Mucosa of descending colon (tissue), 3 donors: ENCODE measurements around the gene BTBD16. TPM values are rescaled to one million over a fixed set of nuclear protein-coding genes. Genes with fewer than 3 reads are reported as not detected.

ENCODE experiments used
- ATAC-seq: fragments of 200-7000 bp; cut with Tn5 transposase; one replicate; pipeline ENCODE4 v1.9.1; 2020; ENCODE audit warnings: mild to moderate bottlenecking, moderate library complexity
- DNase-seq, 3 donors: peaks; one replicate each; pipeline ENCODE4 v3.0.0-alpha.2; 2020
- H3K36me3 ChIP-seq: fragments of 200-600 bp; one replicate; pipeline ENCODE4 v1.8.0; 2021; ENCODE audit warnings: low read depth, mild to moderate bottlenecking
- H3K4me1 ChIP-seq: fragments of 200-600 bp; one replicate; pipeline ENCODE4 v1.8.0; 2021; ENCODE audit warnings: low read depth, mild to moderate bottlenecking
- H3K4me3 ChIP-seq: fragments of 200-600 bp; one replicate; pipeline ENCODE4 v1.8.0; 2021; ENCODE audit warnings: mild to moderate bottlenecking
- H3K9me3 ChIP-seq: fragments of 200-600 bp; one replicate; pipeline ENCODE4 v1.8.0; 2021; ENCODE audit warnings: mild to moderate bottlenecking
- CTCF ChIP-seq: fragments of 200-600 bp; IDR thresholded peaks from one replicate; pipeline ENCODE4 v1.8.0; 2022; ENCODE audit warnings: antibody characterized with exemption, mild to moderate bottlenecking
- intact Hi-C, 2 donors: fragments of 100-400 bp; cut with DNase I in 1 of 2; cut with micrococcal nuclease in 1 of 2; formaldehyde crosslinking; loops; one replicate each; pipeline versions ENCODE4 v1.11.0 to v1.11.1; 2022; cut with DNase I, micrococcal nuclease
- total RNA-seq, 3 donors: library from RNA; stranded (reverse); fragmentation: NEBNext Ultra II Directional in 2 of 3; extraction: Animal tissue kit (Norgen Biotek cat#: 25700) in 2 of 3; gene quantifications; one replicate each; pipeline versions ENCODE4 v1.2.1 to v1.2.4, GENCODE V29; 2021 to 2023
- donor health status: DM: no; HTN: no; CAD: no; lungs with moderate emphysema.
- donor health status: DM: no; HTN: no; CAD: no.
- donor health status: DM: no; HTN: yes; CAD: no.

BTBD16 gene
- total RNA-seq, 3 donors from 2014 or later: 0.16 to 0.60 (median 0.26) TPM

GRCh38 chr10:122290334-122290733 lies 19.2 kb downstream of the BTBD16 start:
- Histone ChIP-seq H3K36me3 (no peaks in the 10 kb centered on the region), H3K9me3 (no peaks in the 10 kb centered on the region), H3K4me3 (no peak overlapping the region), H3K4me1 (peaks cover 6% of the 10 kb centered on the region)
- ATAC-seq: no peak
- no peak for DNase-seq
- intact Hi-C loops: no loop called here
- TF ChIP-seq CTCF: no peak

GRCh38 chr10:122290833-122291532 lies 19.9 kb downstream of the BTBD16 start:
- Histone ChIP-seq H3K4me1 (peaks cover 6% of the 10 kb centered on the region), H3K9me3 (no peaks in the 10 kb centered on the region), H3K36me3 (no peaks in the 10 kb centered on the region), H3K4me3 (no peak overlapping the region)
- TF ChIP-seq CTCF: no peak
- ATAC-seq (no peak), DNase-seq (no peak)
- intact Hi-C loops: no loop called here

GRCh38 chr10:122291739-122292138 lies 20.6 kb downstream of the BTBD16 start:
- Histone ChIP-seq H3K4me3 (no peak overlapping the region), H3K36me3 (no peaks in the 10 kb centered on the region), H3K9me3 (no peaks in the 10 kb centered on the region), H3K4me1 (peaks cover 6% of the 10 kb centered on the region)
- DNase-seq (no peak), ATAC-seq (no peak)
- TF ChIP-seq CTCF: no peak
- intact Hi-C loops: no loop called here

- H3K9me3 ChIP-seq: no peaks in the 10 kb centered on the region
- intact Hi-C loops: no loop called here
- no peaks in the 10 kb centered on the region for H3K36me3 ChIP-seq
- peaks cover 6% of the 10 kb centered on the region for H3K4me1 ChIP-seq
- no peak for DNase-seq
- ATAC-seq: no peak
- TF ChIP-seq CTCF: no peak
- H3K4me3 ChIP-seq: no peak overlapping the region
Observed at GRCh38 chr10:122292376-122292775, 21.3 kb downstream of the BTBD16 start.

- peaks cover 6% of the 10 kb centered on the region for H3K4me1 ChIP-seq
- H3K36me3 ChIP-seq: no peaks in the 10 kb centered on the region
- TF ChIP-seq CTCF: no peak
- ATAC-seq (peak; percentile 64), DNase-seq (no peak)
- intact Hi-C loops: no loop called here
- no peaks in the 10 kb centered on the region for H3K9me3 ChIP-seq
- H3K4me3 ChIP-seq: no peak overlapping the region
Observed at GRCh38 chr10:122293156-122293960, 22.3 kb downstream of the BTBD16 start.
